MM.1S (cell line): Measurements from ENCODE around the gene CACNA1C.

ENCODE experiments used
- DNase-seq: peaks from one replicate; pipeline ENCODE4 v3.0.0-alpha.2; 2015
- H2AFZ ChIP-seq: fragments of 300-600 bp; sonication (generic); 2 replicates; pipeline ENCODE4 v1.6.0; 2016; ENCODE audit warnings: antibody characterized with exemption, low read length
- H3F3A ChIP-seq: fragments of 300-600 bp; sonication (generic); 2 replicates; pipeline ENCODE4 v1.6.1; 2016; ENCODE audit warnings: mild to moderate bottlenecking, antibody characterized with exemption, low read length, moderate library complexity, mixed read lengths; ENCODE audit not compliant: insufficient read depth
- H3K27ac ChIP-seq: fragments of 300-600 bp; sonication (generic); 2 replicates; pipeline ENCODE4 v1.5.1; 2016; ENCODE audit warnings: mild to moderate bottlenecking, low read length
- H3K27me3 ChIP-seq: fragments of 300-600 bp; sonication (generic); replicated peaks from 2 replicates; pipeline ENCODE4 v1.6.0; 2016; ENCODE audit warnings: low read length; ENCODE audit not compliant: insufficient read depth
- H3K36me3 ChIP-seq: fragments of 300-600 bp; sonication (generic); replicated peaks from 2 replicates; pipeline ENCODE4 v1.6.1; 2016; ENCODE audit warnings: mild to moderate bottlenecking, low read length, mixed read lengths; ENCODE audit not compliant: insufficient read depth
- H3K4me1 ChIP-seq: fragments of 300-600 bp; sonication (generic); 2 replicates; pipeline ENCODE4 v1.6.1; 2016; ENCODE audit warnings: low read length, mixed read lengths
- H3K4me2 ChIP-seq: fragments of 300-600 bp; sonication (generic); 2 replicates; pipeline ENCODE4 v1.6.0; 2016; ENCODE audit warnings: low read depth, low read length
- H3K4me3 ChIP-seq: fragments of 300-600 bp; sonication (generic); 2 replicates; pipeline ENCODE4 v1.5.1; 2016; ENCODE audit warnings: low read length, mixed read lengths
- H3K79me2 ChIP-seq: fragments of 300-600 bp; sonication (generic); 2 replicates; pipeline ENCODE4 v1.6.1; 2016; ENCODE audit warnings: mixed run types, low read length, mixed read lengths
- H3K9ac ChIP-seq: fragments of 300-600 bp; sonication (generic); 2 replicates; pipeline ENCODE4 v1.6.1; 2016; ENCODE audit warnings: low read length, mixed read lengths
- H3K9me2 ChIP-seq: fragments of 300-600 bp; sonication (generic); replicated peaks from 2 replicates; pipeline ENCODE4 v1.6.1; 2016; ENCODE audit warnings: mild to moderate bottlenecking, low read length, mixed read lengths; ENCODE audit not compliant: insufficient read depth
- H3K9me3 ChIP-seq: fragments of 300-600 bp; sonication (generic); replicated peaks from 2 replicates; pipeline ENCODE4 v1.6.1; 2016; ENCODE audit warnings: mild to moderate bottlenecking, low read length, mixed read lengths; ENCODE audit not compliant: insufficient read depth
- H4K20me1 ChIP-seq: fragments of 300-600 bp; sonication (generic); 2 replicates; pipeline ENCODE4 v1.6.1; 2016; ENCODE audit warnings: mild to moderate bottlenecking, low read length, moderate library complexity, mixed read lengths; ENCODE audit not compliant: insufficient read depth
- EZH2 ChIP-seq: fragments of 300-600 bp; sonication (generic); optimal IDR thresholded peaks from 2 replicates; pipeline ENCODE3; 2017; ENCODE audit warnings: low read depth, mild to moderate bottlenecking, antibody characterized with exemption, low read length, mixed read lengths
- EZH2phosphoT487 ChIP-seq: fragments of 300-600 bp; sonication (generic); IDR thresholded peaks from 2 replicates; pipeline ENCODE4 v1.6.1; 2018; ENCODE audit warnings: antibody characterized with exemption, low read length
- TF ChIP-seq, protein P1 (sequence below): fragments of 300-600 bp; sonication (generic); IDR thresholded peaks from 2 replicates; pipeline ENCODE4 v1.5.1; 2016; ENCODE audit warnings: antibody characterized with exemption, low read length, mixed read lengths

CACNA1C gene

DNA sequence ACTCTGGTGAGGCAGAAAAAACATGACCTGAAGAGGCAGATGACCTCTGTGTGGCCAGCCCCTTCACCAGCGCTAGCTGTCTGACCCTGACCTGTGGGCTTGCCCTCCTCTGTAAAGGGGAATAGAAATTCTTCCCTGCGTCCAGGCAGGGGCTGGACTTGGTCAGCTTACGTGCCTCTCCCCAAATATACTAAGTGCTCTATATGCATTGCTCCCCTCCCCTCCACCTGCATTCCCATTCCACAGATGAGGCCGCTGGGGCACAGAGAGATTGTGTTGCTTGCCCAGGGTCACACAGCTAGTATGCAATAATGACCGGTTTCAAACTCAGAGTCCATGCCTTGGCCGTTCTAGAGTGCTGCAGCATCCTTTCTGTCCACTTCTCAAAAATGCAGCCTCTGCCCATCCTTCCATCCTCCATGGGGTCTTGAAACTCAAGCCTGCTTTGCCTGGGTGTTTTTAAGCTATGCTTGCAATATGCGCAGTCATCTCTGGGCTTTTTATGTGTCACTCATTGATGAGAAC, 303.9 kb downstream of the CACNA1C start:
- no peak for TF ChIP-seq EZH2phosphoT487
- TF ChIP-seq, protein P1, sequence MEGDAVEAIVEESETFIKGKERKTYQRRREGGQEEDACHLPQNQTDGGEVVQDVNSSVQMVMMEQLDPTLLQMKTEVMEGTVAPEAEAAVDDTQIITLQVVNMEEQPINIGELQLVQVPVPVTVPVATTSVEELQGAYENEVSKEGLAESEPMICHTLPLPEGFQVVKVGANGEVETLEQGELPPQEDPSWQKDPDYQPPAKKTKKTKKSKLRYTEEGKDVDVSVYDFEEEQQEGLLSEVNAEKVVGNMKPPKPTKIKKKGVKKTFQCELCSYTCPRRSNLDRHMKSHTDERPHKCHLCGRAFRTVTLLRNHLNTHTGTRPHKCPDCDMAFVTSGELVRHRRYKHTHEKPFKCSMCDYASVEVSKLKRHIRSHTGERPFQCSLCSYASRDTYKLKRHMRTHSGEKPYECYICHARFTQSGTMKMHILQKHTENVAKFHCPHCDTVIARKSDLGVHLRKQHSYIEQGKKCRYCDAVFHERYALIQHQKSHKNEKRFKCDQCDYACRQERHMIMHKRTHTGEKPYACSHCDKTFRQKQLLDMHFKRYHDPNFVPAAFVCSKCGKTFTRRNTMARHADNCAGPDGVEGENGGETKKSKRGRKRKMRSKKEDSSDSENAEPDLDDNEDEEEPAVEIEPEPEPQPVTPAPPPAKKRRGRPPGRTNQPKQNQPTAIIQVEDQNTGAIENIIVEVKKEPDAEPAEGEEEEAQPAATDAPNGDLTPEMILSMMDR = no peak
- Histone ChIP-seq H3K9me3 (no peaks in the 10 kb centered on the region), H3K27ac (no peak overlapping the region), H4K20me1 (no peaks in the 10 kb centered on the region), H3K4me1 (peaks cover 36% of the 10 kb centered on the region), H3K4me3 (no peak overlapping the region), H3F3A (0 out of 2 replicates have a peak, but pooled peaks cover 7% of the 10 kb centered on the region), H3K4me2 (no peak overlapping the region), H3K9ac (no peak overlapping the region), H3K36me3 (no peaks in the 10 kb centered on the region), H3K27me3 (no peaks in the 10 kb centered on the region), H3K9me2 (no peaks in the 10 kb centered on the region), H3K79me2 (no peaks in the 10 kb centered on the region), H2AFZ (no peak overlapping the region)
- no peak for DNase-seq

DNA sequence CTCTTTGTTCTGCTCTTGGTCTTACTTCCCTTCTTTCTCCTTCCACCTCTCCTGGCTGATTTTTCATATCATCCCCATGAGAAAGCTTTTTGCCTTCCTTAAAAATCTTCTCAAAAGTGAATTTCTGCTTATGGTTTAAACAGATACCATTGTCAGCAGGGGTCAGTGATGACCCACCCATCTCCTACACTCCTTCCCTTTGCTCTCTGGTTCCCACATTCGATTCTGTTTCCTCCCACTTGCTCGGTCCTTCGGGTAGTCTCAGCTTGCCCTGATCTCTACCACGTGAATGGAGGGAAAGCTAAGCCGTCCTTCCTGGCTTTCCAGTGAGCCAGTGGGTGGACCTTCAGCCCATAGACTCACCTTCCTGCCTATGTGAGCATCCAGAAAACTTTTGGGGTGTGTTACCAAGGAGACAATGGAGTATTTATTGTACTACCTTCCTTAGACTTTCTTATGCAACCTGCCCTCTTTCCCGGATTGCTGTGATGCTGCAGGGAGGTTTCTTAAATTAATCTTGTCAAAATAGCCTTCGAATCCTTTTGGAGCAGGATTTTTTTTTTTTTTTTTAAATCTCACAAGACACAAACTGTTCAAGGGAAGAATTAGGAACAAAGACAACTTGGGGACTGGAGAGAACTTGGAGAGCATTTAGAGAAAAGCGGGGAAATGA, 306.3 kb downstream of the CACNA1C start:
- Histone ChIP-seq H3K9ac (no peak overlapping the region), H3K4me1 (peaks cover 36% of the 10 kb centered on the region), H3F3A (0 out of 2 replicates have a peak, but pooled peaks cover 7% of the 10 kb centered on the region), H3K36me3 (no peaks in the 10 kb centered on the region), H3K27ac (peak overlapping the region; percentile 26; the same call in 1 of the 2 replicates), H3K9me2 (no peaks in the 10 kb centered on the region), H3K27me3 (no peaks in the 10 kb centered on the region), H3K4me2 (peak overlapping the region; percentile 61; the same call in 1 of the 2 replicates), H3K9me3 (no peaks in the 10 kb centered on the region), H2AFZ (peak overlapping the region; percentile 33; the same call in 1 of the 2 replicates), H3K4me3 (no peak overlapping the region), H3K79me2 (no peaks in the 10 kb centered on the region), H4K20me1 (no peaks in the 10 kb centered on the region)
- no peak for DNase-seq
- TF ChIP-seq EZH2phosphoT487 = no peak
- TF ChIP-seq, protein P1 = 0 out of 2 replicates have a peak, but pooled peaks have one; percentile 3
- TF ChIP-seq EZH2 = no peak

DNA sequence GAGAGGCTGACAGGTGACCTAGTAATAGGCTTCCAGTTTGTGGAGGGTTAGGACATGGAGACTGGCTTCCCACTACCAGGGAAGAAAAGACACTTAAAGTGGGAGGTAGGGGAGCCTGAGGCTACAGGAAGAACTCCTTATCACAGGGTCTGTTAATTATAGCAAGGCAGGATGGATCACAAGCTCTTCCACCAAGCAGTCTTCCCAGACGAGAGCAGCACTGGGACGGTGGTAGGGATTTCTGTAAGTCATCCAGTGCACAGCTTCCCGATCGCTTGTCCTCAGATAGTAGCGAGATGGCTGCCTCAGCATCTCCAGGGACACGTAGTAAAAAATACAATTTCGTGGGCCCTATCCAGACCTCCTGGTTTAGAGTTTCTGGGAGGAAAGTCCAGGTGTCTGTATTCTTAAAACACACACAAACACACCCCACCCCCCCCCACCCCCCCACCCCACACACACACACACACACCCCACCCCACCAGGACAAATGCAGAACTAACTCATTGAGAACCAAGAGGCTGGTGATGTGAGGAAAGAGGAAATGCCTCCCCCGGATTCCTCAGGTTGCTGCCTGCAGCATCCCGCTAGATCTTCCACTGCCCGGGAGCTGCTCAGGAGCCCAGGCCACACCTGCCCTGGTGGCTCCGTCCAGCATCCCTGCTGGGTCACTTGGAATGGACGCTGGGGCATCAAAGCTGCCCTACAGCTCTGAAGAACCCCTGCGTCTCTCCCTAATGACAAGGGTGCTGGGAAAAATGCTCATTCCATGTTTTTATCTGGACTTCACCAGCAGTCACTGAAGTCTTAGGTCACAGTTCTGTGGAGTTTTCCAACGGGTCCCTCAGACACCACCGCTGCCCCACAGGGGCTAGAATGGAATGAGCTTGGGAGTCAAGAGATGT, 307.2 kb downstream of the CACNA1C start:
- Histone ChIP-seq H3K9me2 (no peaks in the 10 kb centered on the region), H3F3A (0 out of 2 replicates have a peak, but pooled peaks cover 7% of the 10 kb centered on the region), H3K9me3 (no peaks in the 10 kb centered on the region), H3K79me2 (no peaks in the 10 kb centered on the region), H4K20me1 (no peaks in the 10 kb centered on the region), H3K4me1 (peaks cover 36% of the 10 kb centered on the region), H3K27me3 (no peaks in the 10 kb centered on the region), H3K27ac (no peak overlapping the region), H3K4me3 (no peak overlapping the region), H3K36me3 (no peaks in the 10 kb centered on the region), H3K4me2 (no peak overlapping the region), H2AFZ (no peak overlapping the region), H3K9ac (no peak overlapping the region)
- TF ChIP-seq, protein P1 = no peak
- TF ChIP-seq EZH2phosphoT487 (no peak), EZH2 (no peak)
- no peak for DNase-seq
